ENCODE results near the gene C10orf88.
A peak's percentile ranks its signal among the peaks of the same experiment; 100 is the strongest.
"Not testable (repeated sequence)": the region's sequence is repeated elsewhere in the genome, so short reads cannot be mapped to it uniquely, and the experiment has no call there.

C10orf88 gene

DNA sequence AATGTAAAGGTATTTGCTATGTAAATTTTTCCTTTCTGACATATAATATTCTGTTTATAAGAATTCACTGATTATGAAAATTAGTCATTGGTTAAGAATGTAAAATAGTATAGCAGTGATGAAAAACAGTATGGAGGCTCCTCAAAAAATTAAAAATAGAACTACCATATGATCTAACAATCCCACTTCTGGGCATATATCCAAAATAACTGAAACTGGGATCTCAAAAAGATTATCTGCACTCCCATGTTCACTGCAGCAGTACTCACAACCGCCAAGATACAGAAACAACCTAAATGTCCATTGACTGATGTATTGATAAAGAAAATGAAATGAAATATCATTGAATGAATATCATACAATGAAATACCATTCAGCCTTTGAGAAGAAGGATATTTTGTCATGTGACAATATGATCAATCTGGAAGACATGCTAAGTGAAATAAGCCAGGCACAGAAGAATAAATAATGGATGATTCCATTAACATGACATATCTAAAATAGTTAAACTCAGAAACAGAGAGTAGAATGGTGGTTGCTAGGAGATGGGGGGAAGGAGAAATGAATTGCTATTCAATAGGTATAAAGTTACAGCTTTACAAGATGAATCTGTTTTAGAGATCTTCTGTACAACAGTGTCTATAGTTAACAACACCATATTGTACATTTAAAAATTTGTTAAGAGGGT lies 14.0 kb downstream of the C10orf88 start:
- no peak for DNase-seq (ENCODE audit: low read depth in 1 of 2, low spot score in 1 of 2)
- in situ Hi-C loops (cut with HindIII; ENCODE audit: low pct_unique_long_range_greater_than_20kb, low sequenced_read_pairs), result no loop called here
- no peak for TF ChIP-seq JUND (IDR thresholded peaks at IDR 0.05; ENCODE audit: low read depth)

- no peak for TF ChIP-seq JUND (IDR thresholded peaks at IDR 0.05; ENCODE audit: low read depth)
- in situ Hi-C loops (cut with HindIII; ENCODE audit: low pct_unique_long_range_greater_than_20kb, low sequenced_read_pairs), result no loop called here
- DNase-seq (ENCODE audit: low read depth in 1 of 2, low spot score in 1 of 2), result no peak
Observed at GRCh38 chr10:122939133-122939855, 14.7 kb downstream of the C10orf88 start.

DNA sequence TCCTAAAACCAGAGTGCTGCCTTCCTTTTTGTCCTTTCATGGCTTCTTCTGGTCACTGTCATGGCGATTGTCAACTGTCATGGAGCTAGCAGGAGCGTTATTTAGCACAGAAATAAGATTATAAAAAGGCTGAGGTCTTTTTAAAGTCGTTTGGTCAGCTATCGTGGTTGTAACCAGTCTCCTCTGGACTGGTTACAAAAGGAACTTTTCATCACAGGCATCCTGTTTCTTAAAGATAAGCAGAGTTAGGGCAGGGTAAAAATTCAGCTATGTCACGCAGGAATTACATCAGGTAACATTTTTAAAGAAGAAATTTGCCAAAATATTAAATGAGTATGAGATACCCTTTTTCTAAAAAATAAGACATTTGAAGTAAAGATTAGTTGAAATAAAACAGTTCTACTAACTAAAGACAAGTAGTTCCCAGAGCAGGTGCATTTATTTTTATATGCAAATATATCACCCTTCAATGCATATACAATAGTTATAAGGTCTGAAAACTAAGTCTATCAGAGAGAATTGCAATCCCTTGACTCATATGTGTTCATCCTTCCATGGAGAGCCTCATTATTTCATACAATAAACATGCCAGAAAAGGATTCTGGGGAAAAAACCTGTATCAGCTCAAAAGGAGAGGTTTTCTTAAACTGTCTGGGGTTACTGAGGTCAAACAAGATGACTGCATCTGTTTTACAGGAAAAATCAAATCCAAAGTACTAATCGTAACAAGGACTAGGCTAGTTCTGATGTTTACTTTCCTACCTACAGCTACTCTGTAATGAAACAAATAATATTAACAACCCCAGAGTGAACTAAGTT lies 22.7 kb downstream of the C10orf88 start:
- DNase-seq (ENCODE audit: low read depth in 1 of 2, low spot score in 1 of 2), result no peak
- in situ Hi-C loops (cut with HindIII; ENCODE audit: low pct_unique_long_range_greater_than_20kb, low sequenced_read_pairs), result no loop called here
- no peak for TF ChIP-seq JUND (IDR thresholded peaks at IDR 0.05; ENCODE audit: low read depth)

DNA sequence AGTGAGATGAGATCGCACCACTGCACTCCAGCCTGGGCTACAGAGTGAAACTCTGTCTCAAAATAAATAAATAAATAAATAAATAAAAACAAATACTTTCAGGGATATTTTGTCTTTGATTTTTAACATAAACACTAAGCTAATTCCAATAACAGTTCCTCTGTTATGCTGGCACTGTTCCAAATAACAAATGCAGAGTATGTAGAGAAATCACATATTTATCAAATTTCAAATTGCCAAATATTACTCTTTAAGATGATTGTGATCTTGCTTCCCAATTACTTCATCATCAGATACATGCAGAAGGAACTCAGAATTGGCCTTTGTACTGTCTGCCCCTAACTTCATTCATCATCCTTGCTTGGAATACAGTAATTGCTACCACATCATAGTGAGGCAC lies 23.9 kb downstream of the C10orf88 start:
- in situ Hi-C loops (cut with HindIII; ENCODE audit: low pct_unique_long_range_greater_than_20kb, low sequenced_read_pairs), result no loop called here
- no peak for DNase-seq (ENCODE audit: low read depth in 1 of 2, low spot score in 1 of 2)
- TF ChIP-seq JUND (IDR thresholded peaks at IDR 0.05; ENCODE audit: low read depth), result no peak

DNA sequence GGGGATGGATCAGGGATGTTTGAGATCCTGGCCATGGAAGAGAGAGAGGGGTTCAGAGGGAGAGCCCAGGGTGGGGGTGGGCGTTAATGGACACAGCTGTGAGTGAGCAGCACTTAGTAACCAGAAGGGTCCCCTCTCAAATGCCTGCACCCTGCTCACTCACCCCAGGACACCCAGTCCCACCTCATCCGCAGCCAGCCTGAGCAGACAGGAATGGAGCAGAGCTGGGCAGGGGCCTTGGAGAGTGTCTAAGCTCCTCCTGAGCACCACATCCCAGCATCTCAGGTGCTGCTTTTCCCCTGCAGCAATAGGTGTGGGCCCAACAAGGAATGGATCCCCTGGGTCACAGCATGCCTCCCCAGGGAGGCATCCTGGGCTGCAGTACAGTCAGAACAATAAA lies 38.3 kb downstream of the C10orf88 start:
- in situ Hi-C loops (cut with HindIII; ENCODE audit: low pct_unique_long_range_greater_than_20kb, low sequenced_read_pairs), result no loop called here
- DNase-seq (ENCODE audit: low read depth in 1 of 2, low spot score in 1 of 2), result no peak
- no peak for TF ChIP-seq JUND (IDR thresholded peaks at IDR 0.05; ENCODE audit: low read depth)

DNA sequence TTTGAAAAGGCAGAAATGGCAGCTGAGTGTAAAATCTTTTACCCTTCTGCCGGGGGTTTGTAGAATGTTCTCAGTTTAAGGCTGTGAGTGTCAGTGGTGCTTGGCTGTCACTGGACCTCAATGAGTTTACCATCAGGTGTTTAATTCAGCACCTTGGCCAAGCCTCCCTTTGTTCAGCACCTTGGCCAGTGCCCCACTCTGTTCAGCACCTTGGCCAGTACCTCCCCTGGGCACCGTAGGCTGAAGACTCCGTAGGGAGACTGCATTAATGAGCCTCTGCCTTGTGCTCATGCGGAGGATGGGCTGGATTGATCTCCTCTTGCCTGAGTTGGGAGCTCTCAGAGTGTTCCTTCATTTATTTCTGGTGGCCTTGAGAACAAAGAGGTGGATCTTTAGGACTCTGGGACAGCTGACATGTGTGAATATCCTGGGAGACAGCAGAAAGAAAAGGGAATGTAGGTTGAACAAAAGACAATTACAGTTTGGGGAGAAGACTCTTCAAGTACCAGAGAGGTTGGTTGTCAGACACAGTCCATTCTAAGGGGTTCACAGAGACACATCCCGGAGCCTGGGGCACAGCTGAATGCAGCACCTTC lies 42.0 kb downstream of the C10orf88 start:
- in situ Hi-C loops (cut with HindIII; ENCODE audit: low pct_unique_long_range_greater_than_20kb, low sequenced_read_pairs), result no loop called here

DNA sequence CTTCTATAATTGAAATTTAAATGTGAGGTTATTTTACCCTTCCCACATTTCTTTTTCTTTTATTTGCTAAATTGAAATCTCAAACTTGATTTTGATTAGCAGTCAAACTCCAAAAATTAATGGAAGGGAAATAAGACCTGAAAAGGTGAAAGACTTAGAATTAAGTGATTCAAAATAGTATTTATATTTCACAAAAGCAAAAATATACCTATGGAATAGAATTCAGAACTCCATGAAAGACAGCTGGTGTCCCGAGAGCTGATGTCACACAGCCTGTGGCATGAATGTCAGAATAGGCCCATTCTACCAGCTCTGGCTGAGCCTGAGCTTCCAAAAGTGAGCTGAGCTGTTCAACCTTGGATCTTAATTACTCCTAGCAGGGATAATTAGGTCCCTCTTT lies 43.7 kb downstream of the C10orf88 start, which contains the start of gene FAM24A:
Gene FAM24A, plus strand, starts transcription at position 301 of the 400 bp plus-strand sequence. CDS start 1,025 bp downstream, outside the sequence.
- in situ Hi-C loops (cut with HindIII; ENCODE audit: low pct_unique_long_range_greater_than_20kb, low sequenced_read_pairs), result no loop called here
- TF ChIP-seq JUND (IDR thresholded peaks at IDR 0.05; ENCODE audit: low read depth), result no peak
- no peak for DNase-seq (ENCODE audit: low read depth in 1 of 2, low spot score in 1 of 2)

More for the DNA sequence above, 42.0 kb downstream of the C10orf88 start:
- DNase-seq (ENCODE audit: low read depth in 1 of 2, low spot score in 1 of 2), result peak; percentile 25 to 79
- no peak for TF ChIP-seq JUND (IDR thresholded peaks at IDR 0.05; ENCODE audit: low read depth)

GRCh38 chr10:122903861-122904260 lies 50.2 kb downstream of the C10orf88 start:
- DNase-seq (ENCODE audit: low read depth in 1 of 2, low spot score in 1 of 2); in situ Hi-C loops (cut with HindIII; ENCODE audit: low pct_unique_long_range_greater_than_20kb, low sequenced_read_pairs): not testable (repeated sequence)

- in situ Hi-C loops (cut with HindIII; ENCODE audit: low pct_unique_long_range_greater_than_20kb, low sequenced_read_pairs), result no loop called here
- DNase-seq (ENCODE audit: low read depth in 1 of 2, low spot score in 1 of 2), result no peak
- no peak for TF ChIP-seq JUND (IDR thresholded peaks at IDR 0.05; ENCODE audit: low read depth)
Observed at GRCh38 chr10:122894261-122894944, 59.6 kb downstream of the C10orf88 start.

DNA sequence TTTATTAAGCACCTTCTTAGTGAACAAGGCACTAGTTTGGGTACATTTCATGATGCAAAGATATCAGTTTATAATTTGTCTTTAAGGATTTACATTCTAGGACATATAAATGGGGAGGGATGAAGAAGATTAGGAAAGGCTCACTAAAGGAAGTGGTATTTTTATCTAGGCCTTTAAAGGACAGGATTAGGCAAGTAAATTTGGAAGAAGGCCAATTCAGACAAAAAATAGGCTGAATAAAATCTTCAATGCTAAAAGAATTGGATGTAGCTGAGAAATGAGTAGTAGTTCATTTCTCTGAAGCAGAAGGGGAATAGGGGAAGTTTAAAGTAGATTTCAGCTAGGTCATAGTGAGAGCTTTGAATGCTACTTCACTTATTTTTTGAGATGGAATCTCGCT lies 69.9 kb downstream of the C10orf88 start:
- DNase-seq (ENCODE audit: low read depth in 1 of 2, low spot score in 1 of 2), result no peak
- in situ Hi-C loops (cut with HindIII; ENCODE audit: low pct_unique_long_range_greater_than_20kb, low sequenced_read_pairs), result no loop called here
- no peak for TF ChIP-seq JUND (IDR thresholded peaks at IDR 0.05; ENCODE audit: low read depth)

DNA sequence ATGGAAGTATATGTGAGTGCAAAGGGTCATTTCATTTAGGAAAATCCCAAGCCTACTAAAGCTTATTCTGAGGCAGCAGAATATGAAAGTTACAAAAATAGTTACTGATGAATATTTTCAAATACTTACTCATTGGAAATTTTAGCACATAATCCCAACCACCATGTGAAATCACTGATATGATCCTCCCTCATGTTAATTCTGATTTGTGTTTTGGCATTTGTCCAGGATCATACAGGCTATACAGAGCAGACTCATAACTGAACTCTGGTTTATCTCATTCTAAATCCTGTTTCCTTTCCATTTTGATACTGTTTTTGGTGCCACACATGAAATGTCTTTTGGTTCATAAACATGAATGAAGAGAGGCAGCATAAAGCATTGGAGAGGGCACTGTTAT lies 71.3 kb downstream of the C10orf88 start:
- DNase-seq (ENCODE audit: low read depth in 1 of 2, low spot score in 1 of 2), result no peak
- no peak for TF ChIP-seq JUND (IDR thresholded peaks at IDR 0.05; ENCODE audit: low read depth)
- in situ Hi-C loops (cut with HindIII; ENCODE audit: low pct_unique_long_range_greater_than_20kb, low sequenced_read_pairs), result no loop called here
